ENCODE results near the gene BCAS1.

GRCh38 chr20:53894707-53895384 lies 175.5 kb downstream of the BCAS1 start:
- TF ChIP-seq POLR2A (IDR thresholded peaks at IDR 0.05; ENCODE audit: low read length): no peak
- no peak for TF ChIP-seq GATA1 (IDR thresholded peaks at IDR 0.05; ENCODE audit: low read depth, low read length)

Measured in erythroblast (primary cell).